ENCODE results near the gene PDGFA. TPM values are rescaled to one million over a fixed set of nuclear protein-coding genes. Genes with fewer than 3 reads are reported as not detected.

Gene PDGFA
- total RNA-seq, 4 donors from 2014 or later = 7.0 to 23.7 (median 8.8) TPM

DNA sequence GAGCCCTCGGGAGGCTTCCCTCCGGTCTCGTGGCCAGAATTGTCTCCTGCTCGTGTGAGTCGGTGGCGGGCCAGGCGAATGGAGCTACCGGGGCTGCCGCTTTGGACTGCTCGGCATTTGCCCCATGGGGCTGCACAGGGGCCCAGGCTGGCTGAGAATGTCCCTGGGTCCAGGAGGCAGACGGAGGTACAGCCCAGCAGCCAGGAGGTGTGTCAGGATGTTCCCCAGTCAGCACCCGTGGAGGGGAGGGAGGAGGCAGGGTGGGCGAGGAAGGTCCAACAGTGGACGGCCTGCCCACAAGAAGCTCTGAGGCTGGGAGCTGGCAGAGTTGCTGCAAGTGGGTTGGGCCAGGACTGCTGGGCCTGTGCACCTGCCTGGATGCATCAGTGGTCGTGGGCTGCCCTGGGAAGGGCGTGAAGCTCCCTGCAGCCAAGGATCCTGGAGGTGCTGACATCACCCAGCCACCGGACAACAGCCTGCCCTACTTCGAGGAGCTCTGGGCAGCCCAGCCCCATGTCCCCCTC lies 46.4 kb downstream of the PDGFA start:
- TF ChIP-seq, protein P1, sequence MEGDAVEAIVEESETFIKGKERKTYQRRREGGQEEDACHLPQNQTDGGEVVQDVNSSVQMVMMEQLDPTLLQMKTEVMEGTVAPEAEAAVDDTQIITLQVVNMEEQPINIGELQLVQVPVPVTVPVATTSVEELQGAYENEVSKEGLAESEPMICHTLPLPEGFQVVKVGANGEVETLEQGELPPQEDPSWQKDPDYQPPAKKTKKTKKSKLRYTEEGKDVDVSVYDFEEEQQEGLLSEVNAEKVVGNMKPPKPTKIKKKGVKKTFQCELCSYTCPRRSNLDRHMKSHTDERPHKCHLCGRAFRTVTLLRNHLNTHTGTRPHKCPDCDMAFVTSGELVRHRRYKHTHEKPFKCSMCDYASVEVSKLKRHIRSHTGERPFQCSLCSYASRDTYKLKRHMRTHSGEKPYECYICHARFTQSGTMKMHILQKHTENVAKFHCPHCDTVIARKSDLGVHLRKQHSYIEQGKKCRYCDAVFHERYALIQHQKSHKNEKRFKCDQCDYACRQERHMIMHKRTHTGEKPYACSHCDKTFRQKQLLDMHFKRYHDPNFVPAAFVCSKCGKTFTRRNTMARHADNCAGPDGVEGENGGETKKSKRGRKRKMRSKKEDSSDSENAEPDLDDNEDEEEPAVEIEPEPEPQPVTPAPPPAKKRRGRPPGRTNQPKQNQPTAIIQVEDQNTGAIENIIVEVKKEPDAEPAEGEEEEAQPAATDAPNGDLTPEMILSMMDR (IDR thresholded peaks at IDR 0.05) = no peak
- DNase-seq (ENCODE audit: low spot score) = peak; percentile 14
- no peak for ATAC-seq (ENCODE audit: low FRiP score)

DNA sequence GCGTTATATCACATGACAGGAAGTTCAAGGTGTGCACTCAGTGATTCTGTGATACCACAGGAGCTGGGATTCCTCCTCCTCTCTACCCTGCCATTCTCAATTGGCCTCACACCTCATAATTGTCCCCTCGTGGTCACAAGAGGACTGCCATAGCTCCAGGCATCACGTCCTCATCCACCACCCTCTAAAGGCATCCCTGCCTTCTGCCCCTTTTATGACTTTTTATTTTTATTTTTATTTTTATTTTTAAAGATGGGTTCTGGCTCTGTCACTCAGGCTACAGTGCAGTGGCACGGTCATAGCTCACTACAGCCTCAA lies 47.0 kb downstream of the PDGFA start:
- TF ChIP-seq, protein P1 (IDR thresholded peaks at IDR 0.05) = no peak
- ATAC-seq (ENCODE audit: low FRiP score) (no peak), DNase-seq (ENCODE audit: low spot score) (no peak)

DNA sequence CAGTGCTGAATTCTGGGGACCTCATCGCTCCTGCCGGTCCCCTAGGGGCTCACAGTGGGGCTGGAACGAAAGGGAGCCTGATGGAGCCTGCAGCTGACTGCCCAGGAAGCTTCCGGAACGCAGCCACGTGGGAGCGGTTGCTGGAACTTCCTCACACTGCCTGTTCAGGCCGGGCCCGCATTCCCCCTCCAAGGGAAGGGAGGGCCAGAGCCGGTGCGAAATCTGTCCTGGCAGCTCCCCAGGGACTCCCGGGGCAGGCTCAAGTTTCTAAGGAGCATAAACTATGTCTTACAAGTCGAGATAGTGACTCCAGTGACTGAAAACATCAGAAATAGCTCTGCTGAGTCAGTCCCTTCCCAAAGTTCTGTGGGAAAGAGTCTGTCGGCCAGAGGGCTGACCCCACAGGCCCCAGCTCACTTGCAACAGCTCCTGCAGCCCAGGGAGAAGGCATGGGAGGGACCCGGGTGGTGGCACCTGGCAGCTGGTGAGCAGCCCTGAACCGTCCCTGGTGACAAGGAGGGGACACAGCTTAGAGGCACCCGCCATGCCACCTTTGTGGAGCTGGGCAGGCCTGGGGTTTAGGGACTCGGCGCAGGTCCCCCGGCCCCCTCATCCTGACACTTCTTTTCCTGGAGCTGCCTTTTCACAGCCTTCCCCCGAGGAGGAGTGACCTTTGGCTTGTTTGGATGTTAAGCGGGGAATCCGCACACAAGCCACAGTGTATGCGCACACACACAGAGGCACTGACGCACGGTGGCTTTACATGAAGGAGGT lies 47.6 kb downstream of the PDGFA start:
- peak; percentile 20 for DNase-seq (ENCODE audit: low spot score)
- TF ChIP-seq, protein P1 (IDR thresholded peaks at IDR 0.05) = no peak
- peak; percentile 59 for ATAC-seq (ENCODE audit: low FRiP score)

DNA sequence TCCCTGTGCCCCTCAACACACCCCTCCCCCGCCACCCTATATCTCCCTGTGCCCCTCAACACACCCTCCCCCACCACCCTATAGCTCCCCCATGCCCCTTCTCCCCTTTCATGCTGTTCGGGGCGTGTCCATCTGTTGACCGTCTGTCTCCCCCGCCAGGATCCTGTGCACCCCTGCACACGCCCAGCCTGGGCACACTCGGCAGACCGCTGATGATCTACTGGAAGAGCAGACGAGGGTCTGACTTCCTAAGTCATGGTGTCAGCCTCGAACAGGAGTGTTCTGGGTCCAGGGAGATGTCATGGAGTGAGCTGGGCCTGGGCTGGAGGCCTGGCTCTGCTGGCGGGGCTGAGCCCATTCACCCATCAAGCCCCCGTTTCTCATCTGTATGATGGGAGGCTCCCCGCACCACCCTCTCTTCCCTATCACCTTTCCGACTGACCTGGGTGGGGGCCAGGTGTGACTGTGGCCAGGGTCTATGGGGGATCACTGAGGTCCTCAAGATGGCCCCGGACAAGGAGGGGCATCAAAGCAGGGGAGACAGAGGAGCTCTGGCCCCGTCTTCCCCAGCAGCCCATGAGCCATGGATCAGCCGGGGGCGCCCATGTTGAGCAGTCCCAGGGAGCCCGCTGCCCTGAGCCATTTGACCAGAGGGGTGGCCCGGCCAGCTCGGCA lies 48.3 kb downstream of the PDGFA start:
- TF ChIP-seq, protein P1 (IDR thresholded peaks at IDR 0.05) = no peak

DNA sequence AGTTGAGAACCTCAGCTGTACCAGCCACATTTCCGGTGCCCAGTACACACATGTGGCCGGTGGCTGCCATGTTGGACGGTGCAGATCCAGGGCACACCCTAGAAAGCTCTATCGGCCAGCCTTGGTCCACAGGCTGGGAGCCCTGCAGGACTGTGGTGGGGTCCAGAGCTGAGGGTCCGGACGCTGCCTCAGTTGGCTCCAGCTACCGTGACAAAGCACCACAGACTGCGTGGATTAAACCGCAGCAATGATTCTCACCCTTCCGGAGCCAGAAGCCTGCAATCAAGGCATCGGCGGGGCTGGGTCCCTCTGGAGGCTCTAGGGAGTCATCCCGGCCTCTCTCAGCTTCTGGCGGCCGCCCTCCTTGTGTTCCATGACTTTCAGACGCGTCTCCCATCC lies 50.1 kb downstream of the PDGFA start:
- DNase-seq (ENCODE audit: low spot score) (peak; percentile 15), ATAC-seq (ENCODE audit: low FRiP score) (no peak)
- TF ChIP-seq, protein P1 (IDR thresholded peaks at IDR 0.05) = no peak

More for the DNA sequence above, 48.3 kb downstream of the PDGFA start:
- peak; percentile 23 for DNase-seq (ENCODE audit: low spot score)
- ATAC-seq (ENCODE audit: low FRiP score) = no peak

DNA sequence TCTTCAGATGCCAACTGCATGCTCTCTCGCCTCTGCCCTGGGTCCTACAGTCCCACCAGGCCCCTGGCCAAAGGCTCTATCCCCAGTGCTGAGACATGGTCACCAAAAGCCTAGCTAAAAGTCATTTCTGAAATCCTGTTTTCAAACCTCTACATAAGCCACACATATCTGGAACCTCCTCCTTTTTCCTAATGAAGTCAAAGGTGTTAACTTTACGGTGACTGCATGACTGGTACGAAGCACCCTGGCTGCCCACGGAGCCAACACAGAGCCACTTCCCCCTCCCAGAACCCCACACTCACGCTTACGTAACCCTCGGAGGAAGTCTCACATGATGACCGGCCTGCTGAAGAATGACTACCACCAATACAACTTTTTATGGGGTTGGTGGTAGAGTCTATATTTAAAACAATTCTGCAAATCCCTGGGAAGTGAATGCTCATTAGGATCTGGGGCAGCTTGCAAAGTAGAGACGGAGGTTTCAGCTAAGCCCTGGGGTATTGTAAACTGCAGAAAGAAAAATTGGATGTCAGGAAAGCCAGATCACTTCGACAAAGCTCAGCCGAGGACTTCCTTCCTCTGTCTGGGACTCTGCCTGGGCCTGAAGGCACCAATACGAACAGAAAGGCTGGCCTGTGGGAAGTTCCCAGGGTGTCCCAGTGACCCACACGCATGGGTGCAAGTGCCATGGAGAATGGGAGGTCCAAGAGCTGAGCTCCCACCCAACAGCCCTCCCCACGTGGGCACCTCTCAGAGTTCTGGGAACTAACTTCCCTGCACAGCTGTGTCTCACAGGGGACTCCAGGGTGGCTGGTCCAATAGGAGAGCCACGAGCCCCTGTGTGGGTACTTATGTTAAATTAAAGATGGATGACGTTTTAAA lies 50.7 kb downstream of the PDGFA start:
- ATAC-seq (ENCODE audit: low FRiP score) = no peak
- TF ChIP-seq, protein P1 (IDR thresholded peaks at IDR 0.05) = no peak
- peak; percentile 16 for DNase-seq (ENCODE audit: low spot score)
